ENCODE data around the gene FSIP1.
"Not testable (repeated sequence)": the region's sequence is repeated elsewhere in the genome, so short reads cannot be mapped to it uniquely, and the experiment has no call there.

Gene FSIP1

GRCh38 chr15:39819533-39819932, 36.9 kb upstream of the FSIP1 start:
- no peaks in the 10 kb centered on the region for H3K9me2 ChIP-seq (ENCODE audit: low read depth, low read length)
- H3K36me3 ChIP-seq (ENCODE audit: insufficient read depth, low read length), result no peaks in the 10 kb centered on the region
- H3K4me1 ChIP-seq (ENCODE audit: insufficient read depth, low read length, severe bottlenecking), result no peaks in the 10 kb centered on the region
- H3K9me3 ChIP-seq (ENCODE audit: low read length), result no peaks in the 10 kb centered on the region
- H3K4me2 ChIP-seq (ENCODE audit: low read length), result no peak overlapping the region
- no peak overlapping the region for H3K4me3 ChIP-seq (ENCODE audit: low read depth, low read length, poor library complexity, severe bottlenecking)
- no peak overlapping the region for H3K9ac ChIP-seq (ENCODE audit: low read length)
- no peak overlapping the region for H3K27ac ChIP-seq (ENCODE audit: low read depth, low read length, poor library complexity, severe bottlenecking)
- H4K20me1 ChIP-seq (ENCODE audit: insufficient read depth, low read length), result no peaks in the 10 kb centered on the region
- no peak for TF ChIP-seq EZH2 (IDR thresholded peaks at IDR 0.05; ENCODE audit: borderline replicate concordance, low read length)
- no peak for TF ChIP-seq CTCF (IDR thresholded peaks at IDR 0.05; ENCODE audit: low read length)
- no peaks in the 10 kb centered on the region for H3K79me2 ChIP-seq (ENCODE audit: insufficient read depth, low read length)
- H3K27me3 ChIP-seq (ENCODE audit: insufficient read depth, low read length), result no peaks in the 10 kb centered on the region
- no peaks in the 10 kb centered on the region for H3F3A ChIP-seq (ENCODE audit: insufficient read depth, low read length)
- no peak overlapping the region for H2AFZ ChIP-seq (ENCODE audit: low read length)

- no peaks in the 10 kb centered on the region for H3K4me1 ChIP-seq (ENCODE audit: insufficient read depth, low read length, severe bottlenecking)
- no peaks in the 10 kb centered on the region for H3K79me2 ChIP-seq (ENCODE audit: insufficient read depth, low read length)
- no peaks in the 10 kb centered on the region for H3K9me3 ChIP-seq (ENCODE audit: low read length)
- no peak for TF ChIP-seq EZH2 (IDR thresholded peaks at IDR 0.05; ENCODE audit: borderline replicate concordance, low read length)
- TF ChIP-seq CTCF (IDR thresholded peaks at IDR 0.05; ENCODE audit: low read length), result no peak
- H3K9me2 ChIP-seq (ENCODE audit: low read depth, low read length), result no peaks in the 10 kb centered on the region
- H3K27ac ChIP-seq (ENCODE audit: low read depth, low read length, poor library complexity, severe bottlenecking), result no peak overlapping the region
- H3K4me3 ChIP-seq (ENCODE audit: low read depth, low read length, poor library complexity, severe bottlenecking), result no peak overlapping the region
- H4K20me1 ChIP-seq (ENCODE audit: insufficient read depth, low read length), result no peaks in the 10 kb centered on the region
- H2AFZ ChIP-seq (ENCODE audit: low read length), result no peak overlapping the region
- no peaks in the 10 kb centered on the region for H3F3A ChIP-seq (ENCODE audit: insufficient read depth, low read length)
- no peaks in the 10 kb centered on the region for H3K27me3 ChIP-seq (ENCODE audit: insufficient read depth, low read length)
- H3K36me3 ChIP-seq (ENCODE audit: insufficient read depth, low read length), result no peaks in the 10 kb centered on the region
- H3K9ac ChIP-seq (ENCODE audit: low read length), result no peak overlapping the region
- H3K4me2 ChIP-seq (ENCODE audit: low read length), result no peak overlapping the region
Measured at GRCh38 chr15:39817892-39818291, 35.3 kb upstream of the FSIP1 start.

GRCh38 chr15:39814489-39814888, 31.8 kb upstream of the FSIP1 start:
- Histone ChIP-seq H3K36me3 (ENCODE audit: insufficient read depth, low read length) (no peaks in the 10 kb centered on the region), H3K4me3 (ENCODE audit: low read depth, low read length, poor library complexity, severe bottlenecking) (no peak overlapping the region), H3K9me2 (ENCODE audit: low read depth, low read length) (no peaks in the 10 kb centered on the region), H3K27me3 (ENCODE audit: insufficient read depth, low read length) (no peaks in the 10 kb centered on the region), H3K9ac (ENCODE audit: low read length) (no peak overlapping the region), H2AFZ (ENCODE audit: low read length) (no peak overlapping the region), H3K79me2 (ENCODE audit: insufficient read depth, low read length) (no peaks in the 10 kb centered on the region), H4K20me1 (ENCODE audit: insufficient read depth, low read length) (no peaks in the 10 kb centered on the region), H3K4me1 (ENCODE audit: insufficient read depth, low read length, severe bottlenecking) (no peaks in the 10 kb centered on the region), H3K9me3 (ENCODE audit: low read length) (no peaks in the 10 kb centered on the region), H3K4me2 (ENCODE audit: low read length) (no peak overlapping the region), H3F3A (ENCODE audit: insufficient read depth, low read length) (no peaks in the 10 kb centered on the region), H3K27ac (ENCODE audit: low read depth, low read length, poor library complexity, severe bottlenecking) (no peak overlapping the region)
- TF ChIP-seq EZH2 (IDR thresholded peaks at IDR 0.05; ENCODE audit: borderline replicate concordance, low read length), result no peak
- no peak for TF ChIP-seq CTCF (IDR thresholded peaks at IDR 0.05; ENCODE audit: low read length)

GRCh38 chr15:39812651-39813050, 30.0 kb upstream of the FSIP1 start:
- H3K36me3 ChIP-seq (ENCODE audit: insufficient read depth, low read length); H3K27me3 ChIP-seq (ENCODE audit: insufficient read depth, low read length); H3K9me2 ChIP-seq (ENCODE audit: low read depth, low read length); H3K9ac ChIP-seq (ENCODE audit: low read length); H3K4me3 ChIP-seq (ENCODE audit: low read depth, low read length, poor library complexity, severe bottlenecking); H3K4me1 ChIP-seq (ENCODE audit: insufficient read depth, low read length, severe bottlenecking); H3K9me3 ChIP-seq (ENCODE audit: low read length); H3F3A ChIP-seq (ENCODE audit: insufficient read depth, low read length); H3K4me2 ChIP-seq (ENCODE audit: low read length); H2AFZ ChIP-seq (ENCODE audit: low read length); H3K79me2 ChIP-seq (ENCODE audit: insufficient read depth, low read length); H4K20me1 ChIP-seq (ENCODE audit: insufficient read depth, low read length); H3K27ac ChIP-seq (ENCODE audit: low read depth, low read length, poor library complexity, severe bottlenecking): not testable (repeated sequence)
